Neural cell (in vitro differentiated cells): ENCODE results near the gene FSTL5. TPM values are rescaled to one million over a fixed set of nuclear protein-coding genes. Genes with fewer than 3 reads are reported as not detected.
A peak's percentile ranks its signal among the peaks of the same experiment; 100 is the strongest.

Experiments used
- H2AFZ ChIP-seq: fragments of 200-600, 300-800 bp; sonication (generic), shearing (Covaris generic); 2 replicates; pipeline ENCODE4 v1.6.0; 2014; ENCODE audit warnings: low read depth, mild to moderate bottlenecking, antibody characterized with exemption, low read length, moderate library complexity
- H3F3A ChIP-seq: fragments of 200-600 bp; shearing (Covaris generic); 2 replicates; pipeline ENCODE4 v1.6.1; 2016; ENCODE audit warnings: mild to moderate bottlenecking, moderate library complexity, mixed read lengths, antibody characterized with exemption, low read length; ENCODE audit not compliant: insufficient read depth, poor library complexity, severe bottlenecking
- H3K27ac ChIP-seq: fragments of 200-600, 300-800 bp; sonication (generic), shearing (Covaris generic); 2 replicates; pipeline ENCODE4 v1.5.1; 2014; ENCODE audit warnings: mild to moderate bottlenecking, low read length, moderate library complexity
- H3K27me3 ChIP-seq: fragments of 300-800, 200-600 bp; sonication (generic), shearing (Covaris generic); 2 replicates; pipeline ENCODE4 v1.6.0; 2014; ENCODE audit warnings: mild to moderate bottlenecking, low read depth, low read length, moderate library complexity; ENCODE audit not compliant: insufficient read depth
- H3K36me3 ChIP-seq: fragments of 300-800, 200-600 bp; sonication (generic), shearing (Covaris generic); 2 replicates; pipeline ENCODE4 v1.5.1; 2014; ENCODE audit warnings: mild to moderate bottlenecking, antibody characterized with exemption, low read length, moderate library complexity; ENCODE audit not compliant: insufficient read depth
- H3K4me2 ChIP-seq: fragments of 300-800, 200-600 bp; sonication (generic), shearing (Covaris generic); 2 replicates; pipeline ENCODE4 v1.6.0; 2014; ENCODE audit warnings: mild to moderate bottlenecking, low read length
- H3K4me3 ChIP-seq: fragments of 300-800, 200-600 bp; sonication (generic), shearing (Covaris generic); 2 replicates; pipeline ENCODE4 v1.5.1; 2014; ENCODE audit warnings: mild to moderate bottlenecking, low read length, moderate library complexity
- H3K79me2 ChIP-seq: fragments of 200-600 bp; shearing (Covaris generic); replicated peaks from 2 replicates; pipeline ENCODE4 v1.6.0; 2014; ENCODE audit warnings: mild to moderate bottlenecking, low read length, moderate library complexity; ENCODE audit not compliant: insufficient read depth
- H3K9ac ChIP-seq: fragments of 300-800, 200-600 bp; sonication (generic), shearing (Covaris generic); 2 replicates; pipeline ENCODE4 v1.6.1; 2016; ENCODE audit warnings: mild to moderate bottlenecking, low read length, mixed read lengths
- H3K9me2 ChIP-seq: fragments of 200-600 bp; shearing (Covaris generic); 2 replicates; pipeline ENCODE4 v1.6.1; 2016; ENCODE audit warnings: mild to moderate bottlenecking, low read length, mixed read lengths; ENCODE audit not compliant: insufficient read depth
- H3K9me3 ChIP-seq: fragments of 200-600, 300-800 bp; sonication (generic), shearing (Covaris generic); 2 replicates; pipeline ENCODE4 v1.6.1; 2016; ENCODE audit warnings: mild to moderate bottlenecking, mixed run types, low read length, moderate library complexity, mixed read lengths
- H4K20me1 ChIP-seq: fragments of 200-600 bp; shearing (Covaris generic); 2 replicates; pipeline ENCODE4 v1.6.1; 2016; ENCODE audit warnings: mild to moderate bottlenecking, mixed run types; ENCODE audit not compliant: insufficient read depth
- EP300 ChIP-seq: fragments of 450-650 bp; conservative IDR thresholded peaks from 2 replicates; pipeline ENCODE4 v1.6.1; 2014; ENCODE audit warnings: antibody characterized with exemption, mild to moderate bottlenecking, moderate library complexity; ENCODE audit not compliant: poor library complexity, severe bottlenecking
- EZH2 ChIP-seq: fragments of 200-600, 300-800 bp; shearing (Covaris generic), sonication (generic); IDR thresholded peaks from 2 replicates; pipeline ENCODE4 v1.6.1; 2014; ENCODE audit warnings: antibody characterized with exemption, low read length, borderline replicate concordance, mild to moderate bottlenecking; ENCODE audit not compliant: insufficient read depth, poor library complexity, severe bottlenecking
- MXI1 ChIP-seq: fragments of 450-650 bp; conservative IDR thresholded peaks from 2 replicates; pipeline ENCODE4 v1.6.1; 2014; ENCODE audit warnings: antibody characterized with exemption, mild to moderate bottlenecking; ENCODE audit not compliant: poor library complexity, severe bottlenecking
- POLR2AphosphoS5 ChIP-seq: IDR thresholded peaks from 2 replicates; pipeline ENCODE4 v1.6.1; 2012
- RAD21 ChIP-seq: fragments of 450-650 bp; conservative IDR thresholded peaks from 2 replicates; pipeline ENCODE4 v1.6.1; 2014; ENCODE audit warnings: antibody characterized with exemption, mild to moderate bottlenecking, moderate library complexity
- SMC3 ChIP-seq: fragments of 450-650 bp; conservative IDR thresholded peaks from 2 replicates; pipeline ENCODE4 v1.6.1; 2014; ENCODE audit warnings: antibody characterized with exemption, mild to moderate bottlenecking, moderate library complexity; ENCODE audit not compliant: poor library complexity
- TAF1 ChIP-seq: IDR thresholded peaks from 2 replicates; pipeline ENCODE4 v1.6.1; 2012; ENCODE audit warnings: low read depth
- polyA plus RNA-seq: library from polyadenylated mRNA; depleted of rRNA; stranded (reverse); fragments of >200 nt; gene quantifications from 2 replicates; pipeline ENCODE4 v1.2.3, GENCODE V29; 2014
- TF ChIP-seq, protein P1 (sequence below): IDR thresholded peaks from 2 replicates; pipeline ENCODE4 v1.6.1; 2012; ENCODE audit warnings: borderline replicate concordance
- TF ChIP-seq, protein P2 (sequence below): fragments of 450-650 bp; IDR thresholded peaks from 2 replicates; pipeline ENCODE4 v1.5.1; 2014; ENCODE audit warnings: antibody characterized with exemption, mild to moderate bottlenecking, moderate library complexity; ENCODE audit not compliant: poor library complexity, severe bottlenecking

FSTL5 gene
- polyA plus RNA-seq, 1 donor from 2014 or later, result 6.8 TPM

DNA sequence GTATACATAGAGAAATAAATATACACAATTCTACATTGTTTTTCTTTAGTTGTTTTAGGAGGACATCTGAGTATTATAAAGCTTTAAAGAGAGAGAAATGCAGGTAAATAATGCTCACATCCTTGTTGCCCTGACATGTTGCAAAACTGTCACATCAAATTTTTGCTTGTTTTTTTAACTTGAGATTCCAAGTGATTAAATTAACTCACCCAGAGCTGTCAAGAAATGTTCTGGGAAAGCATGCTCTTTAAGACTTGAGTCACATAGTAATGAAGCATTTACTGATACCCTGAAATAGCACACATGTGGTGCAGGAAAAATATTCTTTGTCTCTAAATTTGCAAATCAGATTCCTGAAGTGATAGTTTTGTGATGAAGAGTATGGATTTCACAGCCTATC, 665.6 kb downstream of the FSTL5 start:
- no peak overlapping the region for H3K4me2 ChIP-seq
- H3F3A ChIP-seq, result no peaks in the 10 kb centered on the region
- H3K9me2 ChIP-seq, result no peaks in the 10 kb centered on the region
- no peak overlapping the region for H3K27ac ChIP-seq
- H3K4me3 ChIP-seq, result no peak overlapping the region
- TF ChIP-seq, protein P1, sequence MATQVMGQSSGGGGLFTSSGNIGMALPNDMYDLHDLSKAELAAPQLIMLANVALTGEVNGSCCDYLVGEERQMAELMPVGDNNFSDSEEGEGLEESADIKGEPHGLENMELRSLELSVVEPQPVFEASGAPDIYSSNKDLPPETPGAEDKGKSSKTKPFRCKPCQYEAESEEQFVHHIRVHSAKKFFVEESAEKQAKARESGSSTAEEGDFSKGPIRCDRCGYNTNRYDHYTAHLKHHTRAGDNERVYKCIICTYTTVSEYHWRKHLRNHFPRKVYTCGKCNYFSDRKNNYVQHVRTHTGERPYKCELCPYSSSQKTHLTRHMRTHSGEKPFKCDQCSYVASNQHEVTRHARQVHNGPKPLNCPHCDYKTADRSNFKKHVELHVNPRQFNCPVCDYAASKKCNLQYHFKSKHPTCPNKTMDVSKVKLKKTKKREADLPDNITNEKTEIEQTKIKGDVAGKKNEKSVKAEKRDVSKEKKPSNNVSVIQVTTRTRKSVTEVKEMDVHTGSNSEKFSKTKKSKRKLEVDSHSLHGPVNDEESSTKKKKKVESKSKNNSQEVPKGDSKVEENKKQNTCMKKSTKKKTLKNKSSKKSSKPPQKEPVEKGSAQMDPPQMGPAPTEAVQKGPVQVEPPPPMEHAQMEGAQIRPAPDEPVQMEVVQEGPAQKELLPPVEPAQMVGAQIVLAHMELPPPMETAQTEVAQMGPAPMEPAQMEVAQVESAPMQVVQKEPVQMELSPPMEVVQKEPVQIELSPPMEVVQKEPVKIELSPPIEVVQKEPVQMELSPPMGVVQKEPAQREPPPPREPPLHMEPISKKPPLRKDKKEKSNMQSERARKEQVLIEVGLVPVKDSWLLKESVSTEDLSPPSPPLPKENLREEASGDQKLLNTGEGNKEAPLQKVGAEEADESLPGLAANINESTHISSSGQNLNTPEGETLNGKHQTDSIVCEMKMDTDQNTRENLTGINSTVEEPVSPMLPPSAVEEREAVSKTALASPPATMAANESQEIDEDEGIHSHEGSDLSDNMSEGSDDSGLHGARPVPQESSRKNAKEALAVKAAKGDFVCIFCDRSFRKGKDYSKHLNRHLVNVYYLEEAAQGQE, result peak; percentile 13
- TF ChIP-seq MXI1 (no peak), POLR2AphosphoS5 (peak; percentile 51)
- H3K36me3 ChIP-seq, result no peaks in the 10 kb centered on the region
- H3K79me2 ChIP-seq, result no peaks in the 10 kb centered on the region
- H2AFZ ChIP-seq, result no peak overlapping the region
- H4K20me1 ChIP-seq, result no peaks in the 10 kb centered on the region
- no peaks in the 10 kb centered on the region for H3K27me3 ChIP-seq
- no peaks in the 10 kb centered on the region for H3K9me3 ChIP-seq
- no peak overlapping the region for H3K9ac ChIP-seq

DNA sequence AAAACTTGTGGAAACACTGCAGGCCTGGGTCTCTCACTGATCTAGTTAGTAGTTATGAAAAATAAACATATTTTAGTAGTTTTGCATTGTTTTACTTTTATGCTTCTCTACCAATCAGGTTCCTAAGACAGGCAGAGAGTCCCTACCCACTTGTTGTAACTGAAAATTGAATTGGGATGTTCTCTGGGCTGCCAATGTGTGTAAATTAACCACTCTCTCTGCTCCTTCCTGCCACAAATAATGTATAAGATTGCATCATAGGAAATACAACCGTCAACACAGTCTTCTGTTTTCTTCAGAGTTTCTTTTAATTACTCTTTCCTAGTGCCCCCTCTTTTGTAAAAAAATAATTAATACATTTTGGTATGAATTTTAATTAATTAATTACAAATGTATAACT, 677.3 kb downstream of the FSTL5 start:
- H3K27me3 ChIP-seq, result no peaks in the 10 kb centered on the region
- TF ChIP-seq EP300 (no peak), TAF1 (no peak)
- no peak overlapping the region for H3K27ac ChIP-seq

DNA sequence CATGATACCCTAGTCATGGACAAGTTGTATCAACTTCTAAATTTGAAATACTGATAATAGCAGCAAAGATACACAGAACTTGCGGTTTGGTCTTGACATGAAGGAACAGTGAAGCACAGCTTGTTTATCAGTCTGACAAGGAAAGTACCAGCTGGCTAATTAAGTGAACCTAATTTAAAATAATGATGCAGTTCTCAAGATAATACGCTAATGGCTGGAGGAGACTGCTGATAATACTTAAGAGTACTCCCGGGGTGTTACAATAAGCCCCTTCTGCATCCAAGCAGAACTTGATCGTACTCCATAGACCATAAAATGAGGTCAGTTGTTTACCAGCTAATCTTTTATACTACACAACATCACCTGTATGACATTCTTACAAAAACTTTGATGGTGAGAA, 697.5 kb downstream of the FSTL5 start:
- Histone ChIP-seq H3K4me3 (no peak overlapping the region), H3K9me2 (no peaks in the 10 kb centered on the region), H3K36me3 (no peaks in the 10 kb centered on the region), H3K79me2 (no peaks in the 10 kb centered on the region), H3K9ac (no peak overlapping the region), H3F3A (no peaks in the 10 kb centered on the region), H3K9me3 (peaks cover 5% of the 10 kb centered on the region), H3K27me3 (no peaks in the 10 kb centered on the region), H3K27ac (no peak overlapping the region), H3K4me2 (no peak overlapping the region), H4K20me1 (no peaks in the 10 kb centered on the region), H2AFZ (no peak overlapping the region)
- TF ChIP-seq EZH2 (no peak), RAD21 (no peak), SMC3 (no peak), TAF1 (no peak), POLR2AphosphoS5 (no peak), EP300 (no peak), MXI1 (no peak)
- TF ChIP-seq, protein P2, sequence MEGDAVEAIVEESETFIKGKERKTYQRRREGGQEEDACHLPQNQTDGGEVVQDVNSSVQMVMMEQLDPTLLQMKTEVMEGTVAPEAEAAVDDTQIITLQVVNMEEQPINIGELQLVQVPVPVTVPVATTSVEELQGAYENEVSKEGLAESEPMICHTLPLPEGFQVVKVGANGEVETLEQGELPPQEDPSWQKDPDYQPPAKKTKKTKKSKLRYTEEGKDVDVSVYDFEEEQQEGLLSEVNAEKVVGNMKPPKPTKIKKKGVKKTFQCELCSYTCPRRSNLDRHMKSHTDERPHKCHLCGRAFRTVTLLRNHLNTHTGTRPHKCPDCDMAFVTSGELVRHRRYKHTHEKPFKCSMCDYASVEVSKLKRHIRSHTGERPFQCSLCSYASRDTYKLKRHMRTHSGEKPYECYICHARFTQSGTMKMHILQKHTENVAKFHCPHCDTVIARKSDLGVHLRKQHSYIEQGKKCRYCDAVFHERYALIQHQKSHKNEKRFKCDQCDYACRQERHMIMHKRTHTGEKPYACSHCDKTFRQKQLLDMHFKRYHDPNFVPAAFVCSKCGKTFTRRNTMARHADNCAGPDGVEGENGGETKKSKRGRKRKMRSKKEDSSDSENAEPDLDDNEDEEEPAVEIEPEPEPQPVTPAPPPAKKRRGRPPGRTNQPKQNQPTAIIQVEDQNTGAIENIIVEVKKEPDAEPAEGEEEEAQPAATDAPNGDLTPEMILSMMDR, result no peak
- TF ChIP-seq, protein P1, result no peak

More for the DNA sequence above, 677.3 kb downstream of the FSTL5 start:
- no peaks in the 10 kb centered on the region for H3K79me2 ChIP-seq
- no peak overlapping the region for H3K4me2 ChIP-seq
- H3K9ac ChIP-seq, result no peak overlapping the region
- H2AFZ ChIP-seq, result no peak overlapping the region
- no peaks in the 10 kb centered on the region for H3K9me3 ChIP-seq
- H3F3A ChIP-seq, result no peaks in the 10 kb centered on the region
- H3K9me2 ChIP-seq, result no peaks in the 10 kb centered on the region
- H3K4me3 ChIP-seq, result no peak overlapping the region
- no peaks in the 10 kb centered on the region for H4K20me1 ChIP-seq
- no peaks in the 10 kb centered on the region for H3K36me3 ChIP-seq
